ENCODE data around the gene TAX1BP3. TPM values are rescaled to one million over a fixed set of nuclear protein-coding genes. Genes with fewer than 3 reads are reported as not detected.

TAX1BP3 gene
- total and polyA plus RNA-seq, 2 of the 4 experiments (the other 2 are of a cell fraction) = 146 to 176 TPM

- Histone ChIP-seq H2AK5ac (ENCODE audit: low read depth, low read length) (no peak overlapping the region), H3K27ac (ENCODE audit: insufficient read depth, low read length) (no peak overlapping the region), H2BK120ac (ENCODE audit: low read depth, low read length) (no peak overlapping the region), H4K91ac (ENCODE audit: insufficient read depth, low read depth, low read length) (no peak overlapping the region), H3K4me1 (ENCODE audit: control insufficient read depth, insufficient read depth, low read length) (peaks cover 4% of the 10 kb centered on the region; the same call in 1 of the 2 replicates), H3K9ac (ENCODE audit: low read depth, low read length) (no peak overlapping the region), H3K23ac (ENCODE audit: low read depth, low read length) (no peak overlapping the region), H2BK5ac (ENCODE audit: low read depth, low read length, poor library complexity, severe bottlenecking) (no peak overlapping the region), H2BK20ac (ENCODE audit: low read depth, low read length) (no peak overlapping the region), H4K5ac (ENCODE audit: low read depth, low read length) (no peak overlapping the region), H3K79me1 (ENCODE audit: low read depth in 1 of 2, low read length in 2 of 2) (no peaks in the 10 kb centered on the region), H3K27me3 (ENCODE audit: control insufficient read depth, insufficient read depth, low read length) (peaks cover 10% of the 10 kb centered on the region), H2AFZ (replicated peaks; ENCODE audit: low read length, poor library complexity) (no peak overlapping the region), H3K4me2 (ENCODE audit: low read depth, low read length) (no peak overlapping the region), H2BK15ac (ENCODE audit: low read depth, low read length) (no peak overlapping the region), H3K56ac (ENCODE audit: extremely low read depth, insufficient read depth, low read length) (no peak overlapping the region), H3K14ac (replicated peaks; ENCODE audit: low read depth, low read length) (no peak overlapping the region), H4K20me1 (ENCODE audit: insufficient read depth, low read length) (no peaks in the 10 kb centered on the region), H2AK9ac (replicated peaks; ENCODE audit: low read depth, low read length, poor library complexity) (no peak overlapping the region), H3K9me3 (ENCODE audit: control insufficient read depth, insufficient read depth, low read length) (no peaks in the 10 kb centered on the region), H3K4me3 (ENCODE audit: insufficient read depth, low read depth, low read length) (no peak overlapping the region), H4K8ac (ENCODE audit: low read depth in 2 of 2, low read length in 2 of 2) (no peak overlapping the region), H3K9me1 (ENCODE audit: insufficient read depth, low read length) (no peaks in the 10 kb centered on the region), H3K36me3 (ENCODE audit: control insufficient read depth, insufficient read depth, low read length) (no peaks in the 10 kb centered on the region), H3K4ac (ENCODE audit: low read depth, low read length) (no peak overlapping the region), H3K18ac (ENCODE audit: low read depth, low read length) (no peak overlapping the region)
- dilution Hi-C loops (cut with HindIII; ENCODE audit: low sequenced_read_pairs, unreplicated experiment) (no loop called here), intact Hi-C loops (cut with micrococcal nuclease) (no loop called here), in situ Hi-C loops (cut with MboI; ENCODE audit: low sequenced_read_pairs) (no loop called here)
- WGBS, 2 experiments (ENCODE audit: extremely low coverage in 2 of 2, insufficient read length in 1 of 2) = 95% methylated on average over 8 of the region's 22 CpGs; no CpG with 5 or more reads in 1 of the 2 experiments
- ChIA-PET POLR2A (ENCODE audit: unreplicated experiment) (no interaction called here), CTCF (no interaction called here)
- BruUV-seq (replicated peaks) = no TSS peak
- DNase-seq = no peak
- ATAC-seq (ENCODE audit: low read depth) = no peak
- TF ChIP-seq CHD1 (IDR thresholded peaks at IDR 0.05; ENCODE audit: low read depth, low read length) (no peak), NFE2L2 (IDR thresholded peaks at IDR 0.05; ENCODE audit: low read depth, low read length) (no peak), ELK1 (IDR thresholded peaks at IDR 0.05; ENCODE audit: borderline replicate concordance, low read depth, low read length) (no peak), POLR2A (IDR thresholded peaks at IDR 0.05; ENCODE audit: low read depth, low read length) (no peak), RAD21 (IDR thresholded peaks at IDR 0.05; ENCODE audit: low read length) (no peak), MAZ (IDR thresholded peaks at IDR 0.05; ENCODE audit: borderline replicate concordance, low read depth, low read length) (no peak), CTCF (conservative IDR thresholded peaks at IDR 0.05; ENCODE audit: low read depth, low read length) (no peak), RCOR1 (IDR thresholded peaks at IDR 0.05; ENCODE audit: insufficient replicate concordance, low read length) (no peak), BHLHE40 (IDR thresholded peaks at IDR 0.05; ENCODE audit: low read depth, low read length) (no peak), MXI1 (IDR thresholded peaks at IDR 0.05; ENCODE audit: borderline replicate concordance, low read depth, low read length) (no peak), USF2 (IDR thresholded peaks at IDR 0.05; ENCODE audit: low read depth, low read length) (no peak), CEBPB (IDR thresholded peaks at IDR 0.05; ENCODE audit: low read depth, low read length) (no peak), RFX5 (IDR thresholded peaks at IDR 0.05; ENCODE audit: low read depth, low read length) (no peak), MAFK (IDR thresholded peaks at IDR 0.05; ENCODE audit: low read depth, low read length) (no peak), FOS (IDR thresholded peaks at IDR 0.05; ENCODE audit: low read depth, low read length) (no peak), SMC3 (IDR thresholded peaks at IDR 0.05; ENCODE audit: low read depth, low read length) (no peak)
Observed at GRCh38 chr17:3690094-3690715, 21.8 kb upstream of the TAX1BP3 start.

Data from IMR-90 (cell line).